NCI-H146 treated with DMSO at 0.1 percent for 48 hours (cell line): ENCODE results near the gene PTHLH.
A peak's percentile ranks its signal among the peaks of the same experiment; 100 is the strongest.

Experiments
- DNase-seq: peaks from one replicate; lab custom pipeline; 2025; ENCODE audit not compliant: unreplicated experiment; lab: John Stamatoyannopoulos, UW

PTHLH gene

GRCh38 chr12:27940756-27941402 is 31.7 kb downstream of the PTHLH start:
- peak; percentile 47 for DNase-seq

- no peak for DNase-seq
Measured at GRCh38 chr12:27940245-27940644, 32.3 kb downstream of the PTHLH start.

DNA sequence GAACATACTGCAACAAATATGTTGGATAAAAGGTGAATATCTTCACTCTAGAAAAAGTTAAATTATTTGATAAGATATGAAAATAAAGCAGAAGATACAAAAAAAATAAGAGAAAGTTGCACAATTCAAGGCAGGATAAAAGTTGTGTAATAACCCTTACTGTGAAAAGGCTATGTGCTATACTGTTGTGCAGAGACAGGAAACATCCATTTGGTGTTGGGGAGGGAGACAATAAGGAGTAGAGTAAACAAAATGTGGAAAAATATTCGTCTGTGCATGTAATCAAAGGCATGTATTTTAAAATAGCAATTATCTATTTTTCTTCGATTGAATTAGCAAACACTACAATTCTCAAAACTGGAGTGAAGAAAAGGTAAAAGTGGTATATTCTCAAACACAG is 34.8 kb downstream of the PTHLH start:
- DNase-seq, result no peak

DNA sequence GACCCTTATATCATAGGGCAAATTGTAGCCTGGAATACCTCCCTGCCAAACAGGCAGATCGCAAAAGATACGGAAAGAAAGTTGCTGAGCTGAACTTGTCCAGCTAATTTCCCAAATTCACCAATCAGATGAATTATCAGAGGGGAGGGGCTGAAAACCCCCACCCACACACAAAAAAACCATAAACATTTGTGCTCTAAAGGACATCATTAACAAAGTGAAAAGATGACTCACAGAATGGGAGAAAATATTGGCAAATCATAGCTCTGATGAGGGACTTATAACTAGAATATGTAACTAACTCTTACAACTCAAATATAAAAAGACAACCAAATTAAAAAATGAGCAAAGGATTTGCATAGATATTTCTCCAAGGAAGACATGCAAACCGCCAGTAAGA is 36.3 kb downstream of the PTHLH start:
- DNase-seq, result no peak

- DNase-seq, result no peak
Measured at GRCh38 chr12:27934276-27934675, 38.3 kb downstream of the PTHLH start.

DNA sequence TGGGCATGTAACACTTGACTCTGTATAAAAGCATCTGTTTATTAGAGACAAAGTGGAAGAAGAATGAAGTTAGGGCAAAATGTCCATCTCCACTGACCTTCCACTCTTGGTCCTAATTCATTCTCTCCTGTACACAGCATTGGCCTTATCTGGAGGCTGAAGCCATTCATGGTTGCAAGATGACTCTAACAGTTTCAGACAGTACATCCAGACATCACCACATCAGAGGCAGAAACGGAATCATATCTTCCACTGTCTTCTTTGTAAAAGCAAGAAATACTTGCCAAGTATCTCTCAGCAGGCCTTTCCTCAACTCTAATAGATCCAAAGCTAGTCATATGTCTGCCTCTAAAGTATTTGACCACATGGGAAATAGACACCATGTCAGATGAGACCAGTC is 41.1 kb downstream of the PTHLH start:
- no peak for DNase-seq

DNA sequence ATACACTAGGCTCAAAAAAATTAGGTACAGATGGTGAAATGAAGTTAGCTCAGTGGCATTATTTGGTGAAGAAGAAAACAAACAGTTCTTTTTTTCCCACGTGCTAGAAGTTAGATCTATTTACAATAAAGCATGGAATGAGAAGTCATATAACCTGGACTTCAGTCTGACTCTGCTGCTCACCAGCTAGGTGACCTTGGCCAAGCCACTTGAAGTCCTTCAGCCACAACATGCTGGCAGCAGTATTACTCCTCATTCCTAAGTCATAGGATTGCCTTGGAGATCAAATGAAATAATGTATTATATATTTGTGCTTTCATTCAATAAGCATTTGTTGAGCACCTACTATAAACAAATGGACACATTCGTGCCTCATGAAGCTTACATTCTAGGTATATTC is 45.2 kb downstream of the PTHLH start:
- DNase-seq, result no peak

DNA sequence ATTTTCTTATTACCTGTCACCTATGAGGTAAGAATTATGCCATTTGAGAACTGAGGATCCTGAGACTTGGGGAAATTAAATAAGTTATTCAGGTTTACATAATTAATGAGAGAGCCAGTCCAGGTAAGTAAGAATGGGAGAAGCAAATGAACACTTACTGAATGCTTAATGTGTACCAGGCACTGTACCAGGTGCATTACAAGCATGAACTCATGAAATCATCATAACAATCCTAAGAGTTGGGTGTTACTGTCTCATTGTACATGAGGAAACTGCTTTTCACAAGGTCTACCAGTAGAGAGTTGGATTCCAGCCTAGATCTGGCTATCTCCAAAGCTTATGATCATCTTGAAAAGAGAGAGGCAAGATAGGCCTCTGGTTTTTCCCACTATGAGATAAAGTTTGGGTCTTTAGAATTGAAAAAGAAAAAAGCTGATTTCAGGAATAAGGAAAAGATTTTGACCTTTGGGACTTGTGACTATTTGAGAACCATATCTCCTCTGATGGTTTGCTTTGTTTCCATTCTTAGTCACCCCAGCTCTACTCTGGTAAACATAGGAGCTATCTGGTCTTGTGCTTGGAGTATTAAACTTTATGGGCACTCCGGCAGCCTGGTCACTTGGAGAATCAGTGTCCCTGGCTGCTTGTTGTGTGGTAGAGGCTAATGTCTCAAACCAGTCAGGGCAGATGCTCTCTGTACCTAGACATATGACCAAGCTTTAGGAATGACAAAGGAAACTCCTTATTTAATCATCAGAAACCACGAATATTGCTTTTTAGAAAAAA is 48.0 kb downstream of the PTHLH start:
- no peak for DNase-seq

DNA sequence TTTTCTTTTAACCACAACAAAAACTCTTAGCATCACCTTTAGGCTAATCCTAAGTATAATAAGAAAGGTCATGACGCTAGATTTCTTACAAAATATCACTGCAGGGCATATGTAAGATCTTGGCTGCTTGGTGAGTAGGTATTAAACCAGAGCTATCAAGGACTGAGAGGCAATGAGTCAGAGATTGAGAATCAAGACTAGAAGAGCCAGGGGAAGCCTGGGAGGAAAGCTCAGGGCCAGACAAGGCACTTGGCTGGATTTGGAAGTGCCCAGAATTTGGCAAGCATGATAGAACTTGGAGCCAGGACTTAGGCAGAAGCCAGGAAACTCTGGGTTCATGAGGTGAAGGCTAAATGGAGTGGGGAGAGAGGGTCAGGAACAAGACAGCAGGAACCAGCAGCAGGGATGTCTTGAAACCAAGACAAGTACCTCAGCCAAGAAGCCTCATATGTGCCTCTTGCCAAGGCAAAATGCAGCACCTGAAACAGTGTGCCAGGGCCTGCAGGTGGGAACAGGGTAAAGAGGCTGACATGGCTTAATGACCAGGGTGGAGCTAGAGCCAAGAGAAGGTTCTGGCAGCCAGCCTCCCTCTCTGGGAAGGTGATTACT is 49.9 kb downstream of the PTHLH start:
- no peak for DNase-seq

DNA sequence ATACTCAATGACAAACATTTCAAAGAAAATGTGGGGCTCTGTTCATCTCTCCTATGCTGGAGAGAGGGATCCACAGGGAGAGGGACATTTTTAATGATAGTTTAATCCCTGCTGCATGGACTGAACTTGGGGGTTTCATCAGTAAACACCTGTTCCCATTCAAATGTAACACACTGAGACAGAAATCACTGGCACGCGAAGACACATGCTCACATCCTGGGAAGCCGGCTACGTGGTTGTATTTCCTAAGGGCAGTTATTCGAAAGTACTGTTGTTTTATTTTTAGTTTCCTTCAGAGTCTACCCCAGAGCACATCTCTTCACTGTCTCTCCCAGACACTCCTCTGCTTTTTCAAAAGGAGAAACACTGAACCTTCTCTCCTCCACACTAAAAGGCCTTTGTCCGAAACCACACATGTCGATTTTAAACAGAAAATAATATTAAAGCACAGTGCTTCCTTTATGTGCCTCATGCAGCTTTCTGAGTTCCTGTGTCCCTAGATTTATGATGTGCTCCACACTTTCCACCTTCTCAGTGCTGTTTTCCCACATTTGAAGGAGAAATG is 52.8 kb downstream of the PTHLH start:
- DNase-seq, result no peak

- no peak for DNase-seq
Measured at GRCh38 chr12:27915536-27915935, 57.0 kb downstream of the PTHLH start.

GRCh38 chr12:27915021-27915420 is 57.5 kb downstream of the PTHLH start:
- DNase-seq, result no peak

GRCh38 chr12:27913999-27914614 is 58.4 kb downstream of the PTHLH start:
- DNase-seq, result no peak

- DNase-seq, result no peak
Measured at GRCh38 chr12:27911397-27911796, 61.1 kb downstream of the PTHLH start.
